GM19438 (cell line): Measurements from ENCODE around the gene CCR7.
"Not testable (repeated sequence)": the region's sequence is repeated elsewhere in the genome, so short reads cannot be mapped to it uniquely, and the experiment has no call there.

Experiments used
- ATAC-seq: cut with Tn5 transposase; IDR thresholded peaks from one replicate; pipeline ENCODE4 v1.9.1; 2021; ENCODE audit warnings: low read depth; ENCODE audit not compliant: unreplicated experiment

The CCR7 gene

DNA sequence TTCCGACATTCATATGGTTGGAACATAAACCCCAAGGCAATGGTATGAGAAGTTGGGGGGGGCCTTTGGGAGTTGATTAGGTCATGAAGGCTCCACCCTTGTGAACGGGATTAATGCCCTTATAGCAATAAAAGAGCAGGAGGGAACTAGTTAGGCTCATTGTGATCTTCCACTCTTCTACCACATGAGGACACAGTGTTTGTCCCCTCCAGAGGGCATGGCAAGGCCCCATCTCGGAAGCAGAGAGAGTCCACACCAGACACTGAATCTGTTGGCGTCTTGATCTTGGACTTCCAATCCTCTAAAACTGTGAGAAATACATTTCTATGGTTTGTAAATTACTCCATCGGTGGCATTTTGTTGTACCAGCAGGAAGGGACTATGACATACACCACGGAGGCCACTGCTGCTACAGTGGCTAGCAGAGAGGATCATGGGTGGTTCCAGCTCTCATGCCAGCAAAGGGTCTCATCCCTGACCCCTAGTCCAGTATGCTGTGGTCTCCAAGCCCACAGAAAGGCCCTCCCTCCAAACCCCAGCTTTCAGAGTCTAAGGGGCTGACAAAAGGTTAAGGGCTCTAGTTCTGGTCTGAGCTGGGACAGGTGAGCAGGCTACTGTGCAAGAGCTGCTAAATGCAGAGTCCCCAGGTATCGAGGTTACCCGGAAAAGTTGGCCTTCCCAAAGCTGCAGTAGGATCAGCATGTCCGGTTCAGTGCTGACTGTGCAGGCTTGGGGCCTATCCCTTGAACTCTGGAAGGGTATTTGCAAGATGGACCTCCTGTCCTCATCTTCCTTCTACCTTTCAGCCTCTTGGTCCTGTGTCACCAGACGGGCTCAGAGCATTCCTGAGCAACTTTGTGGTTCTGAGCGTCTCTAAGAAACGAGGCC, 12.2 kb downstream of the CCR7 start:
- no peak for ATAC-seq

DNA sequence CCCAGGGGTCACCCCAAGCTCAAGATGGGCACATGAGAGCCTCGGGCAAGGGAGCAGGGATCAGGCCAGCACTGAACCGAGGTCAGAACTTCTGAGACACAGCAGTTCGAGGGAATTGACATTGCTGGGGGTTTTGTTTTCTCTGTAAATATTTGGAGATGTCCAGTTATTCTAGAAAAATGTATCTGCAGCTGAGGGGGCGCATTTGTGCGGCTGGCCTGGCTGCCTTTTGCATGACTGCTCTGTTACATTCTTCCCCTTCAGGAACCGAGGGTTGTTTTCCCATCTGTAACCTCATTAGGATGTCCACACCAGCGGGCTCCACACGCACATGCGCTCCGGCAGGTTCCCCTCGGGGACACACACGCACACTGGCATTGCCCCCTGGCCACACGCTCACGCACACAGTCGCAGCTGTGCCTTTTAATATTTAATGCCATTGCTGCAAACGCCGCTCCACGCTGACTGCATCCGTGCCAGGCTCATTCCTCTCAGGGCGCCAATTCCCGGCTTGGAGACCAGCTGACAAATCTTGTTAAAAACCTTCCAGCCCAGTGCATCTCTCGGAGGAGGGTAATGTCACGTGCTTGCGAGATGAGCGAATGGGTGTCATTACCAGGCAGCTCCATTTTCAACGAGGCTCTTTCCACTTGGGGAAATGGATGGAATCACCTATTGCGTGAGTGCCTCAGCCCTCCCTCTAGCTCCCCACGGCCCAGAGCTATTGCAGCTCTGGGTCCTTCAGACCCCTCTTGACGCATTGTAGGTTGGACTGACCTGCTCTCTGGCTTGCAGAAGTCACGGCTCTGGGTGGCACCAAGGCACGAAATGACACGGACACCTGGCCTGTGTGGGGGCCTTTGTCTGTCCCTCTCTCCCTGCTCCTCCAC, 13.1 kb downstream of the CCR7 start:
- ATAC-seq: no peak

DNA sequence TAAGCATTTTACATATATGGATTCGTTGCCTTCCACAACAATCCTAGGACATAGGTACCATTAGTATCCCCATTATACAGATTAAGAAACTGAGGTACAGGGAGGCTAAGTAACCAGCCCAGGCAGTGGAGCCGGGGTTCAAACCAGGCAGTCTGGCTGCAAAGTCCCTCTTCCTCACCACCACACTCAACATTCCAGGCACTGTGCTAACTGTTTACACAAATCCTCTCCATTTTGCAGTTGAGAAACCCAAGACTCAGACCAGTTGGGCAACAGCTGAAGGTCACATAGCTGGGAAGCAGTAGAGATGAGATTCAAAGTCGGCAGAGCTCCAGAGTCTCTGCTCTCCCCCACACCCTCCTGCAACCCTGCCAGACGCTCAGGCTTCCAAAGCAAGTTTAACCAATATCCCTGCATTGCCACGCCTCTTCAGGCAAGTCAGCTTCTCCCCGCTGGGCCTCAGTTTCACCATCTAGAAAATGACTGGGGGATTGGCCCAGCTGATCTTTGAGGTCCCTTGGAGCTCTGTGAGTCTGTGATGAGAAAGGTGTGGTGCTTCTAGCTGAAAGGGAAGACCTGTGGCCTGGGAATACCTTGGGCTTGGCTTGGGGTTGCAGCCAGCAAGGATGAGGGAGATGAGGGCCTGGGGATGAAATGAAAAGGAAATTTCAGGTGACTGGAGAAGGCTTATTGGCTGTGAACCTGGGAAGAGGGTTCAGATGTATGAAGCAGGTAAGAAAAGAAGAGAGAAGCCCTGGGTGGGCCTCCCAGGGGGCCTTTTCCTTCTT, 14.0 kb downstream of the CCR7 start:
- no peak for ATAC-seq

DNA sequence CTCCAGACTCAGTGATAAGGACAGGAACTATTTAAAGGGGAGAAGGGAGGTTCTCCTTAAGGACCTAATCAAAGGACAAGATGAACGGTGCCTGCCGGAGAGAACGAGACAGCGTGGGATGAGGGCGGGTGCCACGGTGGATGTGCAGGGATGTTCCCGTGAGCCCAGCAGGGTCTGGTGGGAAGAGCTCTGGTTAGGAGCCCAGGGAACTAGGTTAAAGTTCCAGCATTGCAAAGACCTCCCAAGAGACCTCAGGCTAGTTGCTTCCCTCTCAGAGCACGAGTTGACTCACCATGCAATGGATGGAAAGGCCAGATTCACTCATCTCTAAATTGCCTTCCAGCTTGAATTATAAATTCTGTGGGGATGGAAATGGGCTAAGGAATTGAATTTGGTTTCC, 14.7 kb downstream of the CCR7 start:
- ATAC-seq: no peak

DNA sequence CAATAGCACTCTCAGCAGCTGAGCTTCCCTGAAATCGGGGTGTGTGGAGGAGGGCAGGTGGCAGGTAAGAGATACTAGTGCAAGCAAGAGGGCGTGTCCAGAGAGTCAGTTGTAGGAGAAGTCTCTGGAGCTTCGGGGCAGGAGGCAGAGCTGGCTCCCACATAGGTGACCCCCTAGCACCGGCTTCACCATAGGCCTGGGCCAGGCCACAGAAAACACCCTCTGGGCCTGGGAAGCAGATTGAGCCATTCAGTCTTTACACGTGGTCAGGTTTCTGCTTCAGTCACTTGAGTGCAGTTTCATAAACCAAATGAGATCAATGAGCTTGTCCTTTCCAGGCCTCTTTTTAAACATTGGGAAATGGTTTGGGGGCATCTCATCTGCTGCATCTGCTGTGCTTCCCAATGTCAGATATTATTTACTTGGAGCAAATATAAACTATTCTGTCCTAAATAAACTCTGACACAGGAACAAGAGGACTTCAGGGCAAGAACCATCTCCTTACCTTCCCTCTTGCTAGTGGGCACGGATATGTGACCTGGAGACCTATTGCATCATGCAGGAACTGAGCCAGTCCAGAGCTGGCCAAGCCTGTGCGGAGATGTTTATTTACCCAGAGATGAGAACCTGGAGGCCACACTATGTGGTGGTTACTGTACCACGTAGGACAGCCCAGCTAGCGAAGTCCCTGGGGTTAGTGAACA, 16.1 kb downstream of the CCR7 start:
- ATAC-seq: no peak

DNA sequence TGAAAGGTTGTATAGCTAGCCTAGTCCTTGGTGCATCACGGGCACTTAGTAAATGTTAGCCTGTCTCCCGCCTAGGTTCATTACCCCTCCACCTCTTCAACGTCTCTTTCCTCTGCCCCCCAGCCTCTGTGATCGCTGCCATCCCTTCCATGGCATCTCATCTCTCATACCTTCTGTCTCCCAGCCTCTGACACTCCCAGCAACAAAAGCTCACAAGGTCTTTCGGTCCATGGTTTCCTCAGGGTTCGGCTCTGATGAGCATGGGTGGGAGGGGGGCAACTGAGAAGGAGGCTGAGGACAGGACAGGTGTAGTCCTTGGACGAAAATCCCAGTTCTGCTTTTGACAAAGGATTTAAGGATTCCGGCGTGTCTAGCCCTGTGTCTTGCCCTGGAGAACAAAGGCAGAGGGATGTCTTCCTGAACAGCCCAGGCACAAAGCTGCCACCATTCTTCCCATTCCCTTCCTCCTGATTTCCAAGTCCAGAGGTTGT, 16.7 kb downstream of the CCR7 start:
- ATAC-seq: no peak

DNA sequence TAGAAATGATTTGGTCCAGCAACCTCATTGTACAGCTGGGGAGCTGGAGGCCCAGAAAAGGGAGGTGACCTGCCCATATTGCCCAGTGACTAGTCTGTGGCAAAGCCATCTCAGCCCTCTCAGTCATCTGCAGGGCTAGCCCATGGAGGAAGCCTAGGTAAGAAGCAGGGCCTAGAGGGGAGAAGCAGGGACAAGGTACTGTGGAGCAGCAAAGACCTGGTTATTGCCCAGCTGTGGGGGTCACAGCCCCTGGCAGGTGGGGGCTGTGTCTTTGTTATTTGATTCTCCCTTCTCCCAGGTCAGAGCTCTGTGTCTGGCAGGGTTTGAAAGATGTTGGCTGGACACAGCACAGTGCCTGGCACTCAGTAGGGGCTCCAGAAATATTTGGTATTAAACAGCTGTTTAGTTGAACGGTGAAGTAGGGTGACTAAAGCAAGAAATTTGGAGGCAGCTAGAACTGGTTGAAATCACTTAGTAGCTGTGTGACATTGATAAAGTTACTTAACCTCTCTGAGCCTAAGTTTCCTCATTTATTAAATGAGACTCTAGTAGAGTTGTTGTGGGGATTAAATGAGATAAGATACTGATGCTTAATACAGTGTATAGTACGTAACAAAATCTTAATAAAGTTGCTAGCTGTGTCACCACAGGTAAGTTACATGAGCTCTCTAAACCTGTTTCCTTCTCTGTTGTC, 17.3 kb downstream of the CCR7 start:
- ATAC-seq: no peak

DNA sequence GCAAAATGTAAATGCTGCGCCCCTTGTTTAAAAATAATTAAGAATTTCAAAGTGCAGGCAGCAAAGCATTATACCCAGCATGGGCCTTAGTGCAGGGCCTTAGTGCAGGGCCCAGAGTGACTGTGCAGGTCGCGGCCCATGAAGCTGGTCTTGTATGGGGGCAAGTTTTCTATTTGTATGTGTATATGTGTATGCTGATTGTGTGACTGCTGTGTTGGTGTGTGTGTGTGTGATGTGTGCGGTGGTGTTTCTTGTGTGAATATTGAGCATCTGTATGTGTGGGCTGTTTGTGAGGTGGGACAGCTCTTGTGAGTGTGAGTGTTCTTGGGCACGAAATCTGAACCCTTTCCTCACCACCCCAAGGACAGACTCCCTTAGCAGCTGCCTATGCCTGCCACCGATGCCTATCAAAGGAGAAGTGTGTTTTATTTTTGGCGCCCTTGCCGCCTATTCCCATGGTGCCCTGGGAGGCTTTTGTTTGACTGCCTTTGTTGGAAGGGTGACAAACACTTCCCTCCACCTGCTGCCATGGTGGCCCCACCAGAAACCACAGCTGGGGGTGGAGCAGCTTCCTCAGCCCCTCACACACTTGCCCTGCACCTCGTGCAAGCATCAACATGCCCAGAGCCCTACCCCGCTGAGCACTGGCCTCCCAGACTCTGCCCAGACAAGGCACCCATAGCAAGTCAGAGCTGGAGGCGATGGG, 18.0 kb downstream of the CCR7 start:
- ATAC-seq: no peak

DNA sequence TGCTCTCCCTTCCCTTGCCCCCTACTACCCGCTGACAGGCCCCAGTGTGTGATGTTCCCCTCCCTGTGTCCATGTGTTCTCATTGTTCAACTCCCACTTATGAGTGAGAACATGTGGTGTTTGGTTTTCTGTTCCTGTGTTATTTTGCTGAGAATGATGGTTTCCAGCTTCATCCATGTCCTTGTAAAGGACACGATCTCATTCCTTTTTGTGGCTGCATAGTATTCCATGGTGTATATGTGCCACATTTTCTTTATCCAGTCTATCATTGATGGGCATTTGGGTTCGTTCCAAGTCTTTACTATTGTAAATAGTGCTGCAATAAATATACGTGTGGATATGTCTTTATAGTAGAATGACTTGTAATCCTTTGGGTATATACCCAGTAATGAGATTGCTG, 18.8 kb downstream of the CCR7 start:
- not testable (repeated sequence) for ATAC-seq

DNA sequence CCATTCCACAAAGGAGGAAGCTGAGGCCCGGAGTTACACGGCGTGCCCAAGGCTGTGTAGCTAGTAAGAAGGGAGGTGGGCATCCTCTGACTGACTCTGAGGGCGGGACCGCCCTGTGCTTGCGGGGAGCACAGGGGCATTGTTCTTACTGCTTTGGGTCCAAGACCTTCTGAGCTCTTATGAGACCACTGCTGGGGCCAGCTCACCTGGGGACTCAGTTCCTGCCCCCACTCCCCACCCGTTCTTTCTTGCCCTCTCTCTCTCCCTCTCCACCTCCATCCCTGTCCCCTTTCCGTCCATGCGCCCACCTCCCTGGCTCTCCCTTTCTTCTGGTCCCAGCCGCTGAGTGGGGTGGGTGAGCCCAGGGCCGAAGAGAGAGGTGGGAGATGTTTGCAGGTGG, 19.6 kb downstream of the CCR7 start:
- no peak for ATAC-seq

DNA sequence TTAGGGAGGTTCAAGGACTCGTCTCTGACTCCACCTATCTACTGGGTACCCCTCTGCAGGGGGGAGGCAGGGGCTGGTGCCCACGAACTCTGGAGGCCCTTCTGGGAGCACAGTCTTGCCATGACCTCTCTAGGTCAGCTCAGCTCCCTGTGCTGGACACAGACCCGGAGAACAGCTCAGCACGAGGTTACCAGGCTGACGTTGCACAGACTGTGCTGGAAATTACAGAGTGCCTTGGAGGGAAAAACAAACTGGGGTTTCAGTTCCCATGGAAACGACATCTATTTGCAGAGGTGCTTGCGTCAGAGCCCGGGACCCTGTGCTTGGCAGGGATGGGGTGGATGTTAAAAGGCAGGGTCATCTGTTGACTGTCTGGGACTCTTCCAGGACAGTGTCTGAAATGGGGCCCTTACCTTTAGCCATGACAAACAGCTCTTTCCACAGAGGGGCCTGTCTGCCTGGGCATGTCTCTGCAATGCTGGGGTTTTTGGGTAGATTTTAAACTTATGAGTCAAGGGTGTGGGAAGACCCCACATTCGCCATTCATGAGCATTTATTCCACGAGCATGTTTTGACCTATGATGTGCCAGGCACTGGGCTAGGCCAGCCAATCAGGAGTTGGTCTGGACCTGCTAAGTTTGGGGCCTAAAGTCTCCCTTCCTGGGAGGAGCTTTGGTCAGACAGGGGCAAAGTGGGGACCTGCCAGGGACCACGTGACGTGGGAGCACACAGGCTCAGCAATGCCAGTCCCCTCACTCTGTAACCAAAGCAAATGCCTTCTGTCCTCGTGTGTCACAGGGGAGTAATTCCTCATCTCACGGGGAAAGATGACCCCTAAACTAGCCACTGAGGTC, 22.5 kb downstream of the CCR7 start:
- ATAC-seq: no peak

DNA sequence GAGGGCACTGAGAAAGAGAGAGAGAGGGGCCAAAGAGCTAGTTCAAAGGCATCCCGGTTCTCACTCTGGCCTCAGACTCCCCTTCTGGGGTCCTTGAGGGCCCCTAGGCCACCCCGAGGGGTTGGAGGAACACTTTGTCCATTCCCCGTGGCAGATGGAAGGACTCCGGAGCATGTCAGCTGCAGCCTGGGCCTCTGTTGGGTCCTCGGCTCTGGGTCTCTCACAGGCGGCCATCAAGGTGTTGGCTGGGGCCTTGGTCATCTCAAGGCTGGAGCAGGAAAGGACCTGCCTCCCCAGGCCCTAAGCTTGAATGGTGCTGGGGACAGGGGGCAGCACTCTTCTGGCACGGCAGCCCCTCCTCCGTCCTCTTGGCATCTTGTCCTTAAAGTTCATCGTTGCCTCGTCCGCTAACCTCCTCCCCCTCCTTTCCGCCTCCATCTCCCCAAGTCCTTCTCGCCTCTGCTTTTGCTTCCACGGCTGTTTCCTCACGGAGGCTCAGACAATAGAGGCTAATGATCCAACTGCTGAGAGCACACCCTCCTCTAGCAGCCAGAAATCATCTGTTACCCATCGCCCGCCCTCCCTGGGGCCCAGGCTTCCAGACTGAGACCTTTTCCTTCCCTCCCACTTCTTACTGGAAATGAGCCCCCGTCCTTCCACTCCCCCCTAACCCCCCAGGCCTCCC, 23.3 kb downstream of the CCR7 start:
- ATAC-seq: no peak

DNA sequence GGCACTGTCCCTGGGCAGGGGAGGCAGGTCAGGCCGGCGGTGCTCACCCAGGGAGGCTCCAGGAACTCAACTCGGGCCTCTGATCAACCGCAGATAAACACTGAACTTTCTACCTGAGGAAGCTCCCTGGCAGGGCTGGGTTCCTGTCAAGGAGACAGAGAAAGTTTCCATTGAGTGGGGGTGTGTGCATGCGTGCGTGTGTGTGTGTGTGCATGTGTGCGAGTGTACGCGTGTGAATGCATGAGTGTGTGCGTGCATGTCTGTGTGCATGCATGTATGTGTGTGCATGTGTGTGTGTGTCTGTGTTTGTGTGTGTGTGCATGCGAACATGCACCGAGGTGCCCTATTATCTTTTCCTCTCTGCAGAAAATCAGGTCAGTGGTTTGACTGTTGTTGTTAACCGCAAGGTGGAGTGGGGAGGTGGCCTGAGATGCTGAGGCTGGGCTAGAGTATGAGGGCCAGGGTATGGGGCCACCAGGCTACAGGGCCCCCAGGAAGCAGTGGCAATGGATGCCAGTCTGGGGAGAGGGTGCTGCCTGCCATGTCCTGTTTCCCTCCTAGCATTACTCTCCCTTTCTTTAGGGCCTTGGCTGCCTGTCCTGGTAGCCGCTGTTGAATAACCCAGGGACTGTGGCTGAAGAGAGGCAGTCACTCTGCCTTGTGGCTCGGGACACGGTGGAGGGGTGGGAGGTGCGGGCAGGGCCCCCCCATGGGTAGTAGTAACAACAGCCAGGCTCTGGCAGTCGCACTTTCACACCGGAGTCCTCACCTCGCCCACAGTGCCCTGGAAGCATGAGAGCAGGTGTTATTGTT, 24.0 kb downstream of the CCR7 start:
- no peak for ATAC-seq

DNA sequence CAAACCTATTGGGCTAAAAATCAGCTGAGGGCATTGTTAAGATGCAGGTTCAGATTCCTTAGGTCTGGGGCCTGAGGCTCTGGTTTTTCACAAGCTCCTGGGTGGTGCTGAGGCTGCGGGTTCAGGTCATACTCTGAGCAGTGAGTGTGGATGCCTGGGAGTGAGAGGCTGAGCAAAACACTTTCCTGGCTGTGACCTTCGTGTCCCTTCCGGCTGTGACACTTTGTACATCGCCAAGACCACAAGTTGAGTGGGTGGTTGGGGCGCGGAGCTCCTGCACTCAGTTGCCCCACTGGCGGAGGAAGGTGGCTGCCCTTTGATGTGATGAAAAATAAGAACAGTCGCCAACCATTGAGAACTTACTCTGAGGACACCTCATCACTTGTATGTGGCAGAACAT, 24.8 kb downstream of the CCR7 start:
- no peak for ATAC-seq

DNA sequence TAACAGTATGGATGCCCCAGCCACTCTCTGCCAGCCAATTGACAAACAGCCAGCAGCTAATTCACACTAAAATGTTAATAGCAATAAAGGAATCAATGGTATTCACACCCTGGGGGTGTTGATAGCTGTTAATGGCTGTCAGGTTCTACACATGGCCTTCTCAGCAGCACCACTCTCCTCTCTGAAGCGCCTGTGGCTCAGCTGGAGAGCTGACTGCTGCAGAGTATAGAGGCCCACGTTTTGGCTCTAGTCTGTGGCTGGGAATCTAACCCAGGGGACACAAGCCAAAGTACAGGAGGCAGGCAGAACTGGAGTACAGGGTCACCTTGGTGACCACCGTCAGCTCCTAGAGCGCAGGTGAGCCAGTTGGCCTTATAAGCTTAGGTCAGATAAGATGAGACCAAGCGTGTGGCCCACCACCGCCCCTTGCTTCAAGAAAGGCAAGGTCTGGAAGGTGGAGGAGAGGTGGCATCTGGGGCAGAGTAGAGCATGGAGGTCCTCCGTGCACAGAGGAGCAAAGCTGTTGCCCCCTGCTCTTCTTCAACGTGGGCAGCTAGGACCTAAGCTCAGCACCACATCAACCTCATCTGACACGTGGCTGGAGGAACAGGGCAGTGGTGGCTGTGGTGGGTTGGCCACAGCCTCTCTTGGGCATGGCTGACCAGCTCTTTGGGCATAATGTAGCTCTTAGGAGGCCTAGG, 25.4 kb downstream of the CCR7 start:
- no peak for ATAC-seq
